Stomach (tissue), 9 donors: ENCODE results near the gene DDX6. TPM values are rescaled to one million over a fixed set of nuclear protein-coding genes. Genes with fewer than 3 reads are reported as not detected.
"Not testable (repeated sequence)": the region's sequence is repeated elsewhere in the genome, so short reads cannot be mapped to it uniquely, and the experiment has no call there.

Experiments
- DNase-seq, 2 donors: peaks; one replicate each; pipeline versions ENCODE4 v3.0.0 to v3.0.0-alpha.2; 2013 to 2019
- H3K27ac ChIP-seq, 5 donors: fragments of 200-600 bp in 4 of 5; sonication (generic) in 4 of 5; one replicate each; pipeline ENCODE4 v1.5.1; 2013 to 2019; ENCODE audit warnings: mild to moderate bottlenecking in 1 of 5, moderate library complexity in 1 of 5
- H3K27me3 ChIP-seq, 3 donors: fragments of 200-600 bp; sonication (generic); one replicate each; pipeline ENCODE4 v1.5.1; 2017 to 2019; ENCODE audit warnings: mixed run types in 1 of 3
- H3K36me3 ChIP-seq, 4 donors: fragments of 200-600 bp; sonication (generic); 1 replicate in 3 of 4; 2 replicates in 1 of 4; pipeline ENCODE4 v1.5.1; 2016 to 2019
- H3K4me1 ChIP-seq, 4 donors: fragments of 200-600 bp; sonication (generic); one replicate each; pipeline ENCODE4 v1.5.1; 2016 to 2019
- H3K4me3 ChIP-seq, 4 donors: fragments of 200-600 bp; sonication (generic) in 3 of 4; one replicate each; pipeline ENCODE4 v1.5.1; 2016 to 2019; ENCODE audit warnings: mild to moderate bottlenecking in 1 of 4
- H3K9me3 ChIP-seq, 4 donors: fragments of 200-600 bp; sonication (generic); one replicate each; pipeline ENCODE4 v1.5.1; 2016 to 2019
- CTCF ChIP-seq, 7 experiments: fragments of 450-650 bp in 4 of 7; fragments of 200-600 bp in 3 of 7; sonication (generic) in 3 of 7; IDR thresholded peaks; one replicate each; pipeline ENCODE4 v1.5.1; 2016 to 2019; ENCODE audit warnings: antibody characterized with exemption in 7 of 7, control low read depth in 2 of 7, mild to moderate bottlenecking in 1 of 7
- EP300 ChIP-seq: sonication (generic); formaldehyde crosslinking; IDR thresholded peaks from one replicate; pipeline ENCODE4 v1.6.1; 2017; ENCODE audit warnings: antibody characterized with exemption
- POLR2A ChIP-seq, 4 donors: fragments of 450-650 bp; IDR thresholded peaks; one replicate each; pipeline ENCODE4 v1.6.1; 2016; ENCODE audit warnings: antibody characterized with exemption in 4 of 4, control low read depth in 2 of 4, mild to moderate bottlenecking in 1 of 4, moderate library complexity in 1 of 4
- POLR2AphosphoS5 ChIP-seq, 3 donors: sonication (generic); formaldehyde crosslinking; IDR thresholded peaks; one replicate each; pipeline ENCODE4 v1.6.1; 2016; ENCODE audit warnings: antibody characterized with exemption in 3 of 3
- WGBS, 5 donors: extraction: QIAGEN DNeasy Blood & Tissue Kit in 3 of 5; methylation state at CpG; one replicate each; pipeline versions ENCODE4 v1.1.5 to v1.1.7; 2013 to 2018; 5-methylcytosine and 5-hydroxymethylcytosine counted together
- intact Hi-C: fragments of 100-400 bp; cut with DNase I; formaldehyde crosslinking; loops from one replicate; pipeline ENCODE4 v1.15.1; 2023; ENCODE audit warnings: low total_unique reads
- polyA plus RNA-seq, 3 donors: library from polyadenylated mRNA; stranded (reverse); fragments of 200-250 nt; gene quantifications; one replicate each; pipeline ENCODE4 v1.2.3, GENCODE V29; 2013
- total RNA-seq, 5 donors: library from RNA; depleted of rRNA; stranded (reverse); fragments of >200 nt; gene quantifications; one replicate each; pipeline versions ENCODE4 v1.1.0 to v1.2.3, GENCODE V29; 2014 to 2016
- donor health status: healthy with polysubstance abuse.
- donor health status: Bipolar disorder and iron deficiency.
- donor health status: healthy.

Gene DDX6
- total and polyA plus RNA-seq, 8 donors = 17.1 to 203 (median 25.0) TPM

GRCh38 chr11:118714816-118715215 is 76.1 kb downstream of the DDX6 start:
- TF ChIP-seq POLR2AphosphoS5 (IDR thresholded peaks at IDR 0.05) = no peak
- TF ChIP-seq POLR2A (IDR thresholded peaks at IDR 0.05) = no peak
- TF ChIP-seq CTCF (IDR thresholded peaks at IDR 0.05) = no peak
- peaks cover 0 to 12% (median 8%) of the 10 kb centered on the region in 4 donors for H3K4me1 ChIP-seq
- H3K27me3 ChIP-seq = no peaks in the 10 kb centered on the region
- no peak for DNase-seq
- no peak overlapping the region for H3K4me3 ChIP-seq
- intact Hi-C loops = no loop called here
- H3K9me3 ChIP-seq = no peaks in the 10 kb centered on the region
- no peak overlapping the region for H3K27ac ChIP-seq
- no peaks in the 10 kb centered on the region for H3K36me3 ChIP-seq

GRCh38 chr11:118714416-118714815 is 76.5 kb downstream of the DDX6 start:
- DNase-seq, H3K27me3 ChIP-seq, H3K4me3 ChIP-seq, intact Hi-C loops, H3K36me3 ChIP-seq, H3K9me3 ChIP-seq, H3K27ac ChIP-seq: not testable (repeated sequence)
- peaks cover 0 to 12% (median 8%) of the 10 kb centered on the region in 4 donors for H3K4me1 ChIP-seq
- WGBS, 5 donors = 81 to 96% (median 89%) methylated on average over 5 of the region's 5 CpGs

- WGBS, 5 donors = 82 to 93% (median 84%) methylated on average over 6 of the region's 6 CpGs
- no peak for TF ChIP-seq EP300
- no peak for TF ChIP-seq CTCF (IDR thresholded peaks at IDR 0.05)
- TF ChIP-seq POLR2A (IDR thresholded peaks at IDR 0.05) = no peak
- TF ChIP-seq POLR2AphosphoS5 (IDR thresholded peaks at IDR 0.05) = no peak
- Histone ChIP-seq H3K27ac (no peak overlapping the region), H3K4me3 (no peak overlapping the region), H3K36me3 (no peaks in the 10 kb centered on the region), H3K27me3 (no peaks in the 10 kb centered on the region), H3K9me3 (no peaks in the 10 kb centered on the region), H3K4me1 (no peaks in the 10 kb centered on the region)
- intact Hi-C loops = no loop called here
- DNase-seq = no peak
These were observed 82.7 kb downstream of the DDX6 start for GRCh38 chr11:118708296-118708695.

- no peak for TF ChIP-seq POLR2A (IDR thresholded peaks at IDR 0.05)
- no peak for TF ChIP-seq EP300
- TF ChIP-seq POLR2AphosphoS5 (IDR thresholded peaks at IDR 0.05) = no peak
- TF ChIP-seq CTCF (IDR thresholded peaks at IDR 0.05) = no peak
- Histone ChIP-seq H3K27ac (no peak overlapping the region), H3K36me3 (no peaks in the 10 kb centered on the region), H3K4me3 (no peak overlapping the region), H3K4me1 (no peaks in the 10 kb centered on the region), H3K9me3 (no peaks in the 10 kb centered on the region), H3K27me3 (no peaks in the 10 kb centered on the region)
- DNase-seq = no peak
- intact Hi-C loops = no loop called here
- 86 to 90% (median 87%) methylated on average over 7 of the region's 7 CpGs for WGBS, 5 donors
These were observed 84.5 kb downstream of the DDX6 start for GRCh38 chr11:118706546-118706825.

GRCh38 chr11:118705791-118706545 is 85.0 kb downstream of the DDX6 start:
- 62 to 70% (median 65%) methylated on average over 12 of the region's 12 CpGs for WGBS, 5 donors
- Histone ChIP-seq H3K36me3 (no peaks in the 10 kb centered on the region), H3K4me1 (no peaks in the 10 kb centered on the region), H3K27me3 (no peaks in the 10 kb centered on the region), H3K4me3 (no peak overlapping the region), H3K27ac (no peak overlapping the region), H3K9me3 (no peaks in the 10 kb centered on the region)
- DNase-seq = no peak
- TF ChIP-seq POLR2AphosphoS5 (IDR thresholded peaks at IDR 0.05) (no peak), CTCF (IDR thresholded peaks at IDR 0.05) (no peak), EP300 (no peak), POLR2A (IDR thresholded peaks at IDR 0.05) (no peak)
- intact Hi-C loops = no loop called here
